Measurements from ENCODE around the gene MAP7D3.
"Not testable (repeated sequence)": the region's sequence is repeated elsewhere in the genome, so short reads cannot be mapped to it uniquely, and the experiment has no call there.

MAP7D3 gene

DNA sequence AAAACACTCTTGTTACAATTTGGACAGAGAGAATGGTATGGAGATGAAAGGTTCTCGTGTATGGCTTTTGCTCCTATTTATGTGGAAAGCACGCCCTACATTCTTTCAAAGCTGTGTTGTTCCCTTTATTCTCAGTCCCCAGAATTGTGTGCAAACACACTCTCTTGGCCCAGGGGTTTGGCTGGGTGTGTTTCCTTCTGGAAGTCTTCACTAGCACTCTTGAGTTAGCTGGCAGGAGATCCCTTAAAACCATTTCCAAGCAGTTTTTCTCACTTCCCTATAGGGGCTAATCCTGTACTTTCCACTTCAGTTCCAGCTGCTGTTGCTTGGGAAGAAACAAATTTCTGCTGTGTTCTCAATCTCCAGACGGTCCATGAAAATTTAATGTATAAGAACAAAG, 68.8 kb downstream of the MAP7D3 start:
- no peak for DNase-seq (ENCODE audit: low spot score)

DNA sequence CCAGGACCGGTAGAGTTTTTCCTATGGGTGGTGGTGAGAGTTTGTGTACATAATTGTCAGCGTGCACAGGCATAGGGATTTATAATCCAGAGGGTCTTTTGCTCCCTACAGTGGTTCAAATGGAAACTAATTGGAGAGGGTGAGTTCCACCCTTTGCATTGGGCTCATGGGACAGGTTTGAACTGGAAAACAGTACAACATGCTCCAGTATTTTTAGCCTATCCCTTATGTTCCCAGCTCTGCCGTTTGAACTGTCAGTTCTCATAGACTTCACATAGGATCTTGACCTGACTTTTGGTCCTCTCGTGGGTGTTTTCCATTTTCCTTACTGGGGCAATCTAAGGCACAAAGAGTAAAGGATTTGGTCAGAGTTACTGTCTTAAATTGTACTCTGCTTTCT, 72.1 kb downstream of the MAP7D3 start:
- DNase-seq (ENCODE audit: low spot score), result no peak

DNA sequence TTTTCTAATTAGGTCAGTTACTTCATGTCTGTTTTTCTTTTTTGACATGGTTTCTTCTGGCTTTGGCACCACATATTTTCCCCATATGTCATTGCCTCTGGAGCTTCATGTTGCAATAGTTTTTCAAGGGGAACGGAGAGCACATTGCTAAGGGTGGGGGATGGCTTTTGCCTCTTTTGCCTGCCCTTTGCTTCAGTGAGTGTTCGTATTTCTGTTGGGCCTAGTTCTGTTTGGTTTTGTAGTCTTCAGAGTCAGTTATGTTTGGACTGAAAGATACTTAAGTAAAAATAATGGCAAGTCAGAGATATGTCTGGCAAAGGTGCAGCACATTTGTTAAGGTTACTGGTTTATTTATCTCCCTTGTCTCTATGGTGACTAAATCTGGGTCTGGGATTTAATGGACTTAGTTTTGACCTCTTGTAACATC, 74.8 kb downstream of the MAP7D3 start:
- DNase-seq (ENCODE audit: low spot score), result peak; percentile 60

DNA sequence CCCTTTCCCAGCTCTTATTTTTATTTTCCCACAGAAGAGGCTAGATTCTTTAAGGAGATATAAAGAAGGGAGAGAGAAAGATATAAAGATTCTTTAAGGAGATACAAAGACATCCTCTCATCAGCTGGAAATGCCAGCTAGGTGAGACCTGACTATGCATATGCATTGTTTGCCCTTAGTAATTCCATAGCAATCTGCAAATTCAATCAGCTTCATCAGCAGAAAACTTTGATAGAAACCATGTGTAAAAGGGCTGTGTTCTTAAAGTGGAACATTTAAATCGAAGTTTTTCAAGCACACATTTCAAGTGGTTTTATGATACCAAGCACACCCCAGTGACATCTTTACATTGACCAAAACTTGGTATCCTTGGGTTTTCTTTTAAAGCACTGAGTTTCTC, 79.8 kb downstream of the MAP7D3 start:
- no peak for DNase-seq (ENCODE audit: low spot score)

DNA sequence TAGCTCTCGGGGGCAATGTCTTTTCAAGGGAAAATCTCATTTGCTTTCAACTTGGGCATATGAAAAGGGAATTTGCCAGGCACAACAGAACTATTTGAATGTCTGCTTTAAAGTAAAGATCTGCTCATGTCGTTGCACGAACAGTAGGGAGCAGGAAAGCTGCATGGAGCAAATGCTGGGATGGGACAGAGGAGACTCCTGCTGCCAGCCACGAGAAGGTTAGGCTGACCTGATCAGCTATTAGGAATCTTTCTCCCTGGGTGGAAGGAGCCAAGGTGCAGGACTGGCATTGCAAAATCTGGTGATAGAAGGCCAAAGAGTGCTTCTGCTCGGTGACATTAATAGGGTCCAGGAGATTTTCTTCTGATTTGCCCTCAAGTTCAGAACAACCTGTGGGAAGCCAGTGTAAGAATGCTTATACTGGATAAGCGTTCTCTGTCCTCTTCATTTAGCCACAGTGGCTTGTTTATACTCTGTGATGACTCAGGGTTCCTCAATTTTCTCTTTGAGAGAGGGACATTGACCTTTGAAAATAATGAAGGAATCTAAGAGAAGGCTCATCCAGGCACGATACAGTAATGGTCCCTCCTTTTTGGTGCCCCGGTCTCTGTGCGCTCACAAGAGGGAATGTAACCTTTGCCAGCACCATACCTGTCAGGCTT, 80.9 kb downstream of the MAP7D3 start:
- DNase-seq (ENCODE audit: low spot score), result peak; percentile 23

DNA sequence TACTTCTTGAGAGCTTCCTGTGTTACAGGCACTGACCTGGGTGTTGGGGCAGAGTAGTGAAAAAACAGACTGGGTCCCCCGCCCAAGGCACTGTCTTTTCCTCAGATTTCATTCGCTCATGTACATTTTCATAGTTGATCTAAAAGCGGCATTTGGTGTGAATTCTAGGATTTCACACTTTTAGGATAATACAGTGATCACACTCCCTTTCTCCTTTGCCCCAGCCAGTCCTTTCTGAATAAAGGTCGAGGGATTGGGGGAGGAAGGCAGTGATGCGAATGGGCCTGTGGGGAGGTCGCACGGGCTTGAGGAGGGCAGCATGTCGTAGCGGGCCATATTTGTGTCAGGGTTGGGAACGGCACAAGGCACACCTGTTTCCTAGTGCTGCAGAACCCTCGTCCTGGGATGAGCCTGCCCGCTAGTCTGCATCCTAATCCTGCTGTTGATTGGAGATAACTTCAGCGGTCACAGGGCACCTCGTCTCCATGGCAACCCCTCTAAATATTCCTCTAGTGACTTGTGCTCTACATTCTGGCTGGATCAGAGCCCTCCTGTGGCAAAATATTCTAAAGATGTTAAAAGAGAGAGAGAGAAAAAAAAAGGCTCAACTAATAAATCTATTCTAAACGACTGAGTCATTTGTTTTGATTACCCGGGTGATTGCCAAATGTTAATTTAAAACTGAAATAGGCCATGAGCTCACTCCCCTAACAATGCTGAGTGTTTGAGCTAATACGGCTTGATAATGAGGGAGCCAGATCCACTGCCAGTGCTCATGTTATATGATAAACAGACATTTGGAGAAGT, 82.1 kb downstream of the MAP7D3 start:
- peak; percentile 76 for DNase-seq (ENCODE audit: low spot score)

DNA sequence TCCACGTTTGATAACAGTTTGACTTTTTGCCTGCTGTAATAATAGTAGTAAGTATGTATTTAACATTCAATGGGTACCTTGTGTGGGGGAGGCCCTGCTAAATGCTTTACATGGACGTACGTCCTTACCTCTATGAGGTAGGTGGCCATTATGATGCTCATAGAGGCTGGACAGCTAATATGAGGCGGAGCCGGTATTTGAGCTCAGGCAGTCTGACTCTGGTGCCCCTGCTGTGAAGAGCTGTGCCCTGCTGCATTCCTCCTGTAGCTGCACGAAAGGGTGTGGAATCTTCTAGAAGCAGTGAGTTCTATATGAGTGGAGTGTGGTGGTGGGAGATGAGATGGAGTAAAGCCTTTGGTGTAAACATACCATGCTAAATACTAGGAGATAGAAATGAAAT, 83.2 kb downstream of the MAP7D3 start:
- not testable (repeated sequence) for DNase-seq (ENCODE audit: low spot score)

DNA sequence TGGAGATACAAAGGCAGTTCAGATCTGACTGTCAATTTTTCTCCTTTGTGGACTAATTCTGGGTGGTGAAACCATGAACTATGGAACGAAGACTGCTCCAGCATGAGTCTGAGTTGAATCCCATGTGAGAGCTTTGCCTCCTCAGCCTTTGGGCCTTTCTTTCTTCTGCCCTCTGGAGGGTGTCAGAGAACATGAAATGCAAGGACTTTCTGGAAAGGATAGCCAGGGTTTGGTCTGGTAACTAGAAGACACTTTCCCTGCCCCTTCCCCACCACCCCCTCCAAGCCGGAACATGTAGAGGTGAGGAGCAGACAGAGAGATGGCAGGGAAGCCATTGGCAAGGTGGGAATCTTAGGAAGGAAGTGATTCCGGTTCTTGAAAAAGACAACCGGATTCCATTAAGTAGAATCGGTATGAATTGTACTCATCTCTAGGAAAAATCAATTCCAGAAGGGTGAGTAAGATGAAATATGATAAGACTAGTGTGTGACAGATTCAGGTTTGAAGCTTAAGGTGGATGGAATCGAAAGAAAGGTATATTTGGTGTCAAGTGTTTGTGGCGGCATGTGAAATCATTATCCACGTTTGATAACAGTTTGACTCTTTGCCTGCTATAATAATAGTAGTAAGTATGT, 84.9 kb downstream of the MAP7D3 start:
- DNase-seq (ENCODE audit: low spot score), result peak; percentile 39

DNA sequence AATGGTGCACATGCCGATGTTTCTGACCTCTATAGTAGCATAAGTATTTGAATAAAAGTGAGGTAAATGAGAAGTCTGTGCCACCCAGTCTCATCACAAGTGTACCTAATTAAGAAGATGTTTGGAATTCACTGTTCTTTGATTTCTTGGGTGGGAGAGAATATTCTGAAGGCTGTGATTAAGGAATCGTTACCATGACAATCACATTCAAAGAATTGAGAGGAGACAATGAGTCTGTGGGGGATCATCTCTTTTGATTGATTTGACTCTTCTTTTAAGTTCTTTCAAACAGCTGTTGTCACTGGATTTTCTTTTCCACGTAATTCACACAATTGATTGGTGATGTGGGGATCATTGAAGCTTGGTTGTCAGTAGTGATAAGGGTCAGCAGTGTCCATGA, 85.8 kb downstream of the MAP7D3 start:
- no peak for DNase-seq (ENCODE audit: low spot score)

DNA sequence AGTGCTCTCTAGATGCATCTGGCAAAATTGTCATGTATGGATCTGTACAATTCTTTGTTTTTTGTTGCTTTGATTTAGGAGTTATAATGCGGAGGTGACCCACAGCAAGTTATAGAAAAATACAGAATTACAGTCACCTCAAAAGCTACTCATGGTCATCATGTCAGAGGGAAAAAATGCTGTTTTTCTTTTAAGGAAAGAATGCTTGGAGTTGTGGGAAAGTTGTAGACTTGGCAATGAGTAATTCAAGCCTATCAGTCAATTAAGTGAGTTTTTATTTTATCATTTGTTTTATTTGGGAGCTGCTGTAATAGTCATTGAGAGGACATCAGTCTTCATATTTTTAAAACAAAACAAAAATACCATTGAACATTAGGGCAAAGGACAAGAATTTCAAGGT, 87.5 kb downstream of the MAP7D3 start:
- no peak for DNase-seq (ENCODE audit: low spot score)

Measured in GM03348 (cell line).